NCI-H1092 (cell line): Measurements from ENCODE around the gene HMCN2.
"Not testable (repeated sequence)": the region's sequence is repeated elsewhere in the genome, so short reads cannot be mapped to it uniquely, and the experiment has no call there.

Source experiments
- DNase-seq: peaks from one replicate; lab custom pipeline; 2025; lab: John Stamatoyannopoulos, UW

HMCN2 gene

GRCh38 chr9:130331061-130331460 is 65.5 kb downstream of the HMCN2 start:
- DNase-seq: no peak

- no peak for DNase-seq
Observed at GRCh38 chr9:130331573-130331972, 66.0 kb downstream of the HMCN2 start.

GRCh38 chr9:130332384-130332926 is 66.9 kb downstream of the HMCN2 start:
- DNase-seq: no peak

- no peak for DNase-seq
Observed at GRCh38 chr9:130333041-130333711, 67.6 kb downstream of the HMCN2 start.

GRCh38 chr9:130333712-130334062 is 68.1 kb downstream of the HMCN2 start:
- DNase-seq: no peak

GRCh38 chr9:130334915-130335314 is 69.4 kb downstream of the HMCN2 start:
- no peak for DNase-seq

GRCh38 chr9:130336027-130336610 is 70.6 kb downstream of the HMCN2 start:
- DNase-seq: no peak

- DNase-seq: no peak
Observed at GRCh38 chr9:130336885-130337284, 71.3 kb downstream of the HMCN2 start.

- DNase-seq: no peak
Observed at GRCh38 chr9:130337318-130337717, 71.8 kb downstream of the HMCN2 start.

- DNase-seq: no peak
Observed at GRCh38 chr9:130337784-130338380, 72.3 kb downstream of the HMCN2 start.

GRCh38 chr9:130338891-130339290 is 73.3 kb downstream of the HMCN2 start:
- not testable (repeated sequence) for DNase-seq

- no peak for DNase-seq
Observed at GRCh38 chr9:130339306-130339705, 73.7 kb downstream of the HMCN2 start.

- no peak for DNase-seq
Observed at GRCh38 chr9:130340011-130340410, 74.5 kb downstream of the HMCN2 start.

- not testable (repeated sequence) for DNase-seq
Observed at GRCh38 chr9:130340557-130340956, 75.0 kb downstream of the HMCN2 start.

GRCh38 chr9:130341128-130341527 is 75.6 kb downstream of the HMCN2 start:
- DNase-seq: no peak

- no peak for DNase-seq
Observed at GRCh38 chr9:130341839-130342713, 76.5 kb downstream of the HMCN2 start.

- DNase-seq: no peak
Observed at GRCh38 chr9:130342714-130343085, 77.1 kb downstream of the HMCN2 start.

- DNase-seq: no peak
Observed at GRCh38 chr9:130343445-130343918, 77.9 kb downstream of the HMCN2 start.

- DNase-seq: no peak
Observed at GRCh38 chr9:130344366-130344765, 78.8 kb downstream of the HMCN2 start.

GRCh38 chr9:130345009-130345896 is 79.7 kb downstream of the HMCN2 start:
- DNase-seq: no peak

GRCh38 chr9:130345897-130346385 is 80.4 kb downstream of the HMCN2 start:
- no peak for DNase-seq
